Lower leg skin (tissue), 4 donors: ENCODE data around the gene SH3BP5. TPM values are rescaled to one million over a fixed set of nuclear protein-coding genes. Genes with fewer than 3 reads are reported as not detected.
A peak's percentile ranks its signal among the peaks of the same experiment; 100 is the strongest.

Experiments used
- DNase-seq, 2 donors: peaks; one replicate each; pipeline ENCODE4 v3.0.0-alpha.2; 2019; ENCODE audit warnings: low spot score in 2 of 2
- H3K4me3 ChIP-seq: fragments of 200-600 bp; sonication (generic); 2 replicates; pipeline ENCODE4 v1.5.1; 2017; ENCODE audit warnings: mild to moderate bottlenecking, low read depth; ENCODE audit not compliant: poor library complexity, severe bottlenecking
- CTCF ChIP-seq, 3 donors: fragments of 450-650 bp; IDR thresholded peaks; one replicate each; pipeline ENCODE4 v1.5.1; 2016; ENCODE audit warnings: antibody characterized with exemption in 3 of 3, mild to moderate bottlenecking in 3 of 3, moderate library complexity in 2 of 3
- POLR2A ChIP-seq, 2 donors: fragments of 450-650 bp; IDR thresholded peaks; one replicate each; pipeline ENCODE4 v1.6.1; 2016 to 2017; ENCODE audit warnings: antibody characterized with exemption in 2 of 2, mild to moderate bottlenecking in 1 of 2, moderate library complexity in 1 of 2
- WGBS, 2 donors: methylation state at CpG; one replicate each; pipeline ENCODE4 v1.1.5; 2018; 5-methylcytosine and 5-hydroxymethylcytosine counted together
- intact Hi-C: fragments of 100-400 bp; cut with DNase I; formaldehyde crosslinking; loops from one replicate; pipeline ENCODE4 v1.15.0; 2023; ENCODE audit warnings: low total_unique reads
- total RNA-seq, 4 donors: library from RNA; depleted of rRNA; stranded (reverse); fragments of >200 nt; gene quantifications; one replicate each; pipeline ENCODE4 v1.1.0, GENCODE V29; 2016

SH3BP5 gene
- total RNA-seq, 4 donors from 2014 or later, result 10.7 to 30.3 (median 18.5) TPM

- 89 to 93% methylated on average over 5 of the region's 5 CpGs for WGBS, 2 donors
- TF ChIP-seq CTCF (IDR thresholded peaks at IDR 0.05), result no peak
- intact Hi-C loops, result no loop called here
- no peak overlapping the region for H3K4me3 ChIP-seq
- no peak for DNase-seq
Measured at GRCh38 chr3:15284121-15284889, 48.1 kb downstream of the SH3BP5 start.

- 93 to 95% methylated on average over 1 of the region's 1 CpG for WGBS, 2 donors
- no peak for DNase-seq
- intact Hi-C loops, result no loop called here
- no peak overlapping the region for H3K4me3 ChIP-seq
- TF ChIP-seq POLR2A (IDR thresholded peaks at IDR 0.05), result no peak
- TF ChIP-seq CTCF (IDR thresholded peaks at IDR 0.05), result no peak
Measured at GRCh38 chr3:15283702-15284101, 48.7 kb downstream of the SH3BP5 start.

- no peak overlapping the region for H3K4me3 ChIP-seq
- peak in 1 of 2 donors; percentile 66 for DNase-seq
- TF ChIP-seq POLR2A (IDR thresholded peaks at IDR 0.05), result no peak
- TF ChIP-seq CTCF (IDR thresholded peaks at IDR 0.05), result no peak
- intact Hi-C loops, result no loop called here
- WGBS, 2 donors, result 92 to 93% methylated on average over 9 of the region's 9 CpGs
Measured at GRCh38 chr3:15281817-15282216, 50.6 kb downstream of the SH3BP5 start.

- 91 to 92% methylated on average over 10 of the region's 10 CpGs for WGBS, 2 donors
- no peak for DNase-seq
- no peak overlapping the region for H3K4me3 ChIP-seq
- intact Hi-C loops, result no loop called here
- TF ChIP-seq POLR2A (IDR thresholded peaks at IDR 0.05), result no peak
- TF ChIP-seq CTCF (IDR thresholded peaks at IDR 0.05), result no peak
Measured at GRCh38 chr3:15280853-15281532, 51.4 kb downstream of the SH3BP5 start.

- no peak for DNase-seq
- H3K4me3 ChIP-seq, result no peak overlapping the region
- TF ChIP-seq POLR2A (IDR thresholded peaks at IDR 0.05) (no peak), CTCF (IDR thresholded peaks at IDR 0.05) (no peak)
- intact Hi-C loops, result no loop called here
- WGBS, 2 donors, result 61 to 73% methylated on average over 12 of the region's 12 CpGs
Measured at GRCh38 chr3:15279671-15280402, 52.5 kb downstream of the SH3BP5 start.
